Endodermal cell (in vitro differentiated cells): ENCODE data around the gene SLC25A17. TPM values are rescaled to one million over a fixed set of nuclear protein-coding genes. Genes with fewer than 3 reads are reported as not detected.

Experiments
- microRNA-seq: library from miRNA; unstranded; fragments of <30 nt; microRNA quantifications from one replicate; pipeline ENCODE4 v1.2.0, GENCODE V29; 2020; ENCODE audit warnings: borderline microRNAs expressed
- total RNA-seq, 2 donors: library from RNA; stranded (reverse); fragmentation: NEBNext Ultra II Directional in 1 of 2; extraction: Animal tissue kit (Norgen Biotek cat#: 25700) in 1 of 2; gene quantifications; 2 replicates in 1 of 2; 3 replicates in 1 of 2; pipeline ENCODE4 v1.2.1, GENCODE V29; 2021

The SLC25A17 gene
- total RNA-seq, 2 donors from 2014 or later = 25.4 to 29.4 TPM

Small RNA genes within 50 kb of the gene (microRNA-seq; reads per million reads assigned to microRNA genes)
- not detected for gene MIR4766

Other genes with a start within 250 kb of the SLC25A17 start
- 10 to 100 TPM; 43.3 to 44.7 TPM for gene MRTFA, start 182.6 kb downstream of the SLC25A17 start, total RNA-seq
- under 1 TPM in 1 of 2 donors, not detected in 1; 0.53 TPM for gene MCHR1, start 139.9 kb downstream of the SLC25A17 start, total RNA-seq
- 100 to 1,000 TPM; 310 to 324 TPM for gene ST13, start 37.3 kb upstream of the SLC25A17 start, total RNA-seq
- 10 to 100 TPM; 27.6 to 32.7 TPM for gene XPNPEP3, start 37.8 kb upstream of the SLC25A17 start, total RNA-seq
- gene DNAJB7, start 42.8 kb upstream of the SLC25A17 start, total RNA-seq = not detected
- 10 to 100 TPM; 64.1 to 64.6 TPM for gene RBX1, start 132.0 kb upstream of the SLC25A17 start, total RNA-seq